Testis (tissue), 3 donors: Measurements from ENCODE around the gene TMEM263. TPM values are rescaled to one million over a fixed set of nuclear protein-coding genes. Genes with fewer than 3 reads are reported as not detected.

Experiments used
- DNase-seq: peaks from one replicate; pipeline ENCODE4 v3.0.0-alpha.2; 2019
- H3K27ac ChIP-seq, 2 donors: fragments of 200-600 bp; sonication (generic); one replicate each; pipeline ENCODE4 v1.5.1; 2019
- H3K27me3 ChIP-seq: fragments of 200-600 bp; sonication (generic); one replicate; pipeline ENCODE4 v1.5.1; 2019
- H3K36me3 ChIP-seq: fragments of 200-600 bp; sonication (generic); one replicate; pipeline ENCODE4 v1.5.1; 2017; ENCODE audit warnings: low read depth; ENCODE audit errors: missing control alignments
- H3K4me1 ChIP-seq: fragments of 200-600 bp; sonication (generic); one replicate; pipeline ENCODE4 v1.5.1; 2019
- H3K4me3 ChIP-seq, 2 donors: fragments of 200-600 bp; sonication (generic); one replicate each; pipeline ENCODE4 v1.5.1; 2017 to 2019
- H3K9me3 ChIP-seq: fragments of 200-600 bp; sonication (generic); one replicate; pipeline ENCODE4 v1.5.1; 2017
- CTCF ChIP-seq, 3 experiments: fragments of 450-650 bp in 2 of 3; fragments of 200-600 bp in 1 of 3; sonication (generic) in 1 of 3; IDR thresholded peaks; one replicate each; pipeline ENCODE4 v1.5.1; 2016 to 2019; ENCODE audit warnings: antibody characterized with exemption in 3 of 3, mild to moderate bottlenecking in 2 of 3, moderate library complexity in 1 of 3
- POLR2A ChIP-seq: fragments of 450-650 bp; IDR thresholded peaks from one replicate; pipeline ENCODE4 v1.6.1; 2017; ENCODE audit warnings: antibody characterized with exemption, mild to moderate bottlenecking, moderate library complexity
- WGBS, 2 donors: methylation state at CpG; one replicate each; pipeline ENCODE4 v1.1.5; 2018; 5-methylcytosine and 5-hydroxymethylcytosine counted together
- intact Hi-C: fragments of 100-400 bp; cut with DNase I; formaldehyde crosslinking; loops from one replicate; pipeline ENCODE4 v1.15.1; 2023; ENCODE audit warnings: low total_unique reads
- polyA plus RNA-seq: library from polyadenylated mRNA; stranded (reverse); fragments of 350-450 nt; fragmentation: Illumina TruSeq; extraction: RNeasy Lipid Tissue Mini Kit (QIAGEN cat#74804); gene quantifications from one replicate; pipeline ENCODE4 v1.2.3, GENCODE V29; 2014; ENCODE audit warnings: low read depth, low replicate concordance; ENCODE audit not compliant: insufficient read depth
- total RNA-seq, 2 donors: library from RNA; depleted of rRNA; stranded (reverse); fragments of >200 nt; gene quantifications; one replicate each; pipeline ENCODE4 v1.2.3, GENCODE V29; 2016

The TMEM263 gene
- total and polyA plus RNA-seq, 3 donors from 2014 or later: 33.6 to 45.3 (median 40.5) TPM

DNA sequence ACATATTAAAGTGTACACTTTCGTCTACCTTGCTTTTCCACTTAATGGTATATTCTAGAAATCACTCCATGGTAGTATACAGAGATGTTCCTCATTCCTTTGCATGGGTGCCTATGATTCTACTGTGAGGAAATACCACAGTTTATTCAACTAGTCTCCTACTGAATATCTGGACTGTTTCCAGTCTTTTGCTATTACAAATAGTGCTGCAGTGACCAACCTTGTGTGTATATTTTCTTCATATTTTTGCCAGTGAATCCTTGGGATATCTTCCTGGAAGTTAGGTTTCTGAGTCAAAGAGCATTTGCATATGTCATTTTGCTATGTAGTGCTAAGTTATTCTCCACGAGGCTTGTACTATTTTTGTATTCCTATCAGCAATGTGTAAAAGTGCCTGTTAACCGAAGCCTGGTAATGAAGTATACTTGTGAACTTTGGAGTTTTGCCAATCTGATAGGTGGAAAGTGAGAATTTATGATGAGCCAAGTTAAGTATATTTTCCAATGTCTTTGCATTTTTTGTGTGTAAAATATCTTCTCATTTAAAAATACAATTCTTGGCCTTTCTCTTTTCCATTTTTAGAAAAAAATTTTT lies 31.3 kb upstream of the TMEM263 start:
- DNase-seq: no peak
- no peak overlapping the region for H3K4me3 ChIP-seq
- WGBS, 2 donors: 60 to 72% methylated on average over 3 of the region's 3 CpGs
- intact Hi-C loops: no loop called here
- H3K36me3 ChIP-seq: no peaks in the 10 kb centered on the region
- no peaks in the 10 kb centered on the region for H3K4me1 ChIP-seq
- no peaks in the 10 kb centered on the region for H3K9me3 ChIP-seq
- H3K27me3 ChIP-seq: no peaks in the 10 kb centered on the region
- TF ChIP-seq CTCF (IDR thresholded peaks at IDR 0.05) (no peak), POLR2A (no peak)
- H3K27ac ChIP-seq: no peak overlapping the region

GRCh38 chr12:106926657-106927056 lies 29.1 kb upstream of the TMEM263 start:
- no peaks in the 10 kb centered on the region for H3K36me3 ChIP-seq
- no peaks in the 10 kb centered on the region for H3K4me1 ChIP-seq
- 90 to 100% methylated on average over 1 of the region's 1 CpG for WGBS, 2 donors
- no peaks in the 10 kb centered on the region for H3K27me3 ChIP-seq
- intact Hi-C loops: no loop called here
- H3K9me3 ChIP-seq: no peaks in the 10 kb centered on the region
- TF ChIP-seq POLR2A (no peak), CTCF (IDR thresholded peaks at IDR 0.05) (no peak)
- no peak for DNase-seq
- H3K4me3 ChIP-seq: no peak overlapping the region
- H3K27ac ChIP-seq: no peak overlapping the region

DNA sequence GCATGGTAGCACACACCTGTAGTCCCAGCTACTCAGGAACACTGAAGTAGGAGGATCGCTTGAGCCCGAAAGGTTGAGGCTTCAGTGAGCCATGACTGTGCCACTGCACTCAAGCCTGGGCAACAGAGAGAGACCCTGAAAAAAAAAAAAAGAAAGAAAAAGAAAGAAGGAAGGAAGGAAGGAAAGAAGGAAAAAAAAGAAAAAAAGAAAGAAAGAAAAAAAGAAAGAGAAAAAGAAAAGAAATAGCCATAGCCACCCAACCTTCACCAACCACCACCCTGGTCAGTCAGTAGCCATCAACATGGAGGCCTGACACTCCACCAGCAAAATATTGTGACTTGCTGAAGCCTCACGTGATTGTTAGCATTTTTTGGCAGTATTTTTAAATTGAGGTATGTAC lies 21.4 kb upstream of the TMEM263 start:
- H3K27ac ChIP-seq: no peak overlapping the region
- H3K36me3 ChIP-seq: no peaks in the 10 kb centered on the region
- no peak for TF ChIP-seq POLR2A
- TF ChIP-seq CTCF (IDR thresholded peaks at IDR 0.05): no peak
- intact Hi-C loops: no loop called here
- DNase-seq: no peak
- H3K9me3 ChIP-seq: no peaks in the 10 kb centered on the region
- no peak overlapping the region for H3K4me3 ChIP-seq
- 89 to 90% methylated on average over 3 of the region's 3 CpGs for WGBS, 2 donors
- H3K4me1 ChIP-seq: no peaks in the 10 kb centered on the region
- H3K27me3 ChIP-seq: no peaks in the 10 kb centered on the region

GRCh38 chr12:106941481-106942156 lies 14.1 kb upstream of the TMEM263 start:
- Histone ChIP-seq H3K36me3 (no peaks in the 10 kb centered on the region), H3K4me3 (no peak overlapping the region), H3K9me3 (no peaks in the 10 kb centered on the region), H3K4me1 (no peaks in the 10 kb centered on the region), H3K27me3 (no peaks in the 10 kb centered on the region), H3K27ac (no peak overlapping the region)
- DNase-seq: no peak
- WGBS, 2 donors: 58 to 67% methylated on average over 6 of the region's 6 CpGs
- TF ChIP-seq POLR2A: no peak
- TF ChIP-seq CTCF (IDR thresholded peaks at IDR 0.05): no peak
- intact Hi-C loops: no loop called here

- no peaks in the 10 kb centered on the region for H3K4me1 ChIP-seq
- no peak for DNase-seq
- no peaks in the 10 kb centered on the region for H3K36me3 ChIP-seq
- no peak overlapping the region for H3K4me3 ChIP-seq
- no peak overlapping the region for H3K27ac ChIP-seq
- no peaks in the 10 kb centered on the region for H3K9me3 ChIP-seq
- no peaks in the 10 kb centered on the region for H3K27me3 ChIP-seq
- intact Hi-C loops: no loop called here
- 90% methylated on average over 2 of the region's 2 CpGs for WGBS, 2 donors
- TF ChIP-seq POLR2A: no peak
- no peak for TF ChIP-seq CTCF (IDR thresholded peaks at IDR 0.05)
These were observed 12.9 kb upstream of the TMEM263 start for GRCh38 chr12:106942775-106943174.
